ENCODE measurements around the gene RIPK1.

Gene RIPK1

DNA sequence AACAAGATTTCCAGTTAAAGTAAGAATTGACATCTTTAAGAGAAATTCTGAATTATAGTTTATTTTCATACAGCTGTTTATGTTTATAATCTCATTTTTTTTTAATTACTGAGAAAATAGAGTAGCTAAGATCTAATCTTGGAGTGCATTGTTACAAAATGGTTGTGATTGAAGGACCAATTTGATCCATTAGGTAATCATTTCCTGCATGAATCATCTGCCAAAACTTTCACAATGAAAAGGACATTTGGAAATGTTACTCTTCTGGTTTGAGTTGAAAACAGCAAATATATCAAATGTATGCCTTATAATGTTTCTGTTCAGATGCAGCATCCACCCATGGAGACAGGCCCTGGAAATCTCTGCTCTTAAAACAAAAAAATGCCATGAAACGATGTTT is 70.0 kb downstream of the RIPK1 start:
- TF ChIP-seq CTCF (IDR thresholded peaks at IDR 0.05; ENCODE audit: unreplicated experiment in 3 of 3), result no peak
- no peak overlapping the region for H3K4me3 Mint-ChIP-seq
- H3K27ac Mint-ChIP-seq, result peak overlapping the region in 1 of 3 experiments; percentile 86
- H3K27me3 Mint-ChIP-seq (ENCODE audit: low read depth), result no peaks in the 10 kb centered on the region
- H3K9me3 Mint-ChIP-seq, result no peaks in the 10 kb centered on the region
- H3K36me3 Mint-ChIP-seq (ENCODE audit: low read depth), result peaks cover 75% of the 10 kb centered on the region
- H3K4me1 Mint-ChIP-seq, result peaks cover 30% of the 10 kb centered on the region

GRCh38 chr6:3139090-3139903 is 71.0 kb downstream of the RIPK1 start:
- TF ChIP-seq CTCF (IDR thresholded peaks at IDR 0.05; ENCODE audit: unreplicated experiment in 3 of 3), result no peak
- H3K4me3 Mint-ChIP-seq, result peak overlapping the region in 2 of 3 experiments; percentile 22 to 61
- peaks cover 30% of the 10 kb centered on the region for H3K4me1 Mint-ChIP-seq
- H3K27me3 Mint-ChIP-seq (ENCODE audit: low read depth), result no peaks in the 10 kb centered on the region
- peaks cover 74% of the 10 kb centered on the region for H3K36me3 Mint-ChIP-seq (ENCODE audit: low read depth)
- H3K9me3 Mint-ChIP-seq, result no peaks in the 10 kb centered on the region
- H3K27ac Mint-ChIP-seq, result peak overlapping the region; percentile 3 to 86 (median 48)

GRCh38 chr6:3140201-3140600 is 71.9 kb downstream of the RIPK1 start:
- H3K9me3 Mint-ChIP-seq, result no peaks in the 10 kb centered on the region
- peaks cover 77% of the 10 kb centered on the region for H3K36me3 Mint-ChIP-seq (ENCODE audit: low read depth)
- H3K27ac Mint-ChIP-seq, result peak overlapping the region in 1 of 3 experiments; percentile 86
- TF ChIP-seq CTCF (IDR thresholded peaks at IDR 0.05; ENCODE audit: unreplicated experiment in 3 of 3), result no peak
- no peaks in the 10 kb centered on the region for H3K27me3 Mint-ChIP-seq (ENCODE audit: low read depth)
- H3K4me3 Mint-ChIP-seq, result no peak overlapping the region
- H3K4me1 Mint-ChIP-seq, result peaks cover 26% of the 10 kb centered on the region

DNA sequence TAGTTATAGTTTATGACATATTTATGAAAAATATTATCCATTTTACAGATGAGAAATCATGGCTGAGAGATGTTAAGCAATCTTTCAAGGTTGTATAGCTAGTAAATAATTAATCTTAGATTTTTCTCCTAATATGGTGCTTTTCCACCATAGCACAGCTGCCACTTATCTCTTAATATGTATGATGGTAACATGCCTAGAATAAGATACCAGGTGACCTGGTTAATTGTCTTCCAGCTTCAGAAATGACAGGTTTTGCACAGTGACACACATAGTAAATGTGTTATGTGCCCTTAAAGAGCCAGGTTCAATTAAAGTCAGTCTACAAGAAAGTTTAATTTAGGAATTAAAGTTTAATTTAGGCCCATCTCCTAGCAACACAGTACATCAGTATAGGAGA is 74.2 kb downstream of the RIPK1 start:
- Mint-ChIP-seq H3K27me3 (ENCODE audit: low read depth) (no peaks in the 10 kb centered on the region), H3K9me3 (peaks cover 3% of the 10 kb centered on the region), H3K4me3 (no peak overlapping the region), H3K4me1 (peaks cover 14% of the 10 kb centered on the region), H3K27ac (no peak overlapping the region), H3K36me3 (ENCODE audit: low read depth) (peaks cover 68% of the 10 kb centered on the region)
- TF ChIP-seq CTCF (IDR thresholded peaks at IDR 0.05; ENCODE audit: unreplicated experiment in 3 of 3), result no peak

DNA sequence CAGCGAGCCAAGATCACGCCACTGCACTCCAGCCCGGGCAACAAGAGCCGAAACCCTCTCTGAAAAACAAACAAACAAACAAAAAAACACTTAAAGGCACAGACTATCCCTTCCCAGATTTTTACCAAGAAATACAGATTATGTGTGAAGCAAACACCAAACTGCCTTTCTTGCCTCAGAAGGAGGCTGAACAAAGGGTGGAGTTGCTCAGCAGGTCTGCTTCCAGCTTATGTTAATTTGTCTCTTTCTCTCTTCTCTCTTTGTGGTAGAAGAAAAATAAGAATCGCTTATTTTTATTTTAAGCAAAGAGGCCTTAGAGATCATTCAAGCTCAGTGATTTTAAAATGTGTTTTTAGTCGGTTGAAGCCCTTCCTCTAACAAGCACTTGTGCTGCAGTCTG is 74.9 kb downstream of the RIPK1 start:
- no peak for TF ChIP-seq CTCF (IDR thresholded peaks at IDR 0.05; ENCODE audit: unreplicated experiment in 3 of 3)
- peaks cover 68% of the 10 kb centered on the region for H3K36me3 Mint-ChIP-seq (ENCODE audit: low read depth)
- H3K27ac Mint-ChIP-seq, result no peak overlapping the region
- peaks cover 14% of the 10 kb centered on the region for H3K4me1 Mint-ChIP-seq
- H3K4me3 Mint-ChIP-seq, result no peak overlapping the region
- no peaks in the 10 kb centered on the region for H3K27me3 Mint-ChIP-seq (ENCODE audit: low read depth)
- H3K9me3 Mint-ChIP-seq, result peaks cover 3% of the 10 kb centered on the region

DNA sequence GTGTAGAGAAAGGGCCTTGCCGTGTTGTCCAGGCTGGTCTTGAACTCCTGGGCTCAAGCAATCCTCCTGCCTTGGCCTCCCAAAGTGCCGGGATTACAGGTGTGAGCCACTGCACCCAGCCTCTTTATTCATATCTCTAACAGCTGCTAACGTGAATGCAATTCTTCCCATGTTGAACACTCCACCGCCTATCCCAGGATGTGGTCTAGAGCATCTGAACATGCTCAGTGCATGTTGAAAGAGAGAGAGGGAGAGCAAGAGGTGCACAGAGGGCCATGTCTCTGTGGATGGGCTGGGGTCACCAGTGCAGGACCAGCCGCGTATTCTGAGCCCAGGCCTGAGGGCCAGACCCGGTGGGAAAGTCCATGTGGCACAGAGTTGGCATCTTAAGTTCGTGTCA is 76.3 kb downstream of the RIPK1 start:
- Mint-ChIP-seq H3K36me3 (ENCODE audit: low read depth) (peaks cover 68% of the 10 kb centered on the region), H3K9me3 (peaks cover 3% of the 10 kb centered on the region), H3K4me3 (no peak overlapping the region), H3K27me3 (ENCODE audit: low read depth) (no peaks in the 10 kb centered on the region), H3K27ac (no peak overlapping the region), H3K4me1 (peaks cover 3% of the 10 kb centered on the region)
- TF ChIP-seq CTCF (IDR thresholded peaks at IDR 0.05; ENCODE audit: unreplicated experiment in 3 of 3), result no peak

All from nephron (organoid).